GM18505 (cell line): ENCODE results near the gene RPP40.

Experiments used
- ATAC-seq: cut with Tn5 transposase; IDR thresholded peaks from one replicate; pipeline ENCODE4 v1.9.1; 2021; ENCODE audit not compliant: unreplicated experiment
- POLR2A ChIP-seq: IDR thresholded peaks from 4 replicates; pipeline ENCODE4 v1.6.1; 2011; ENCODE audit warnings: borderline replicate concordance; ENCODE audit not compliant: insufficient read depth, insufficient read length; ENCODE audit errors: extremely low read depth

The RPP40 gene

GRCh38 chr6:4970739-4971395 lies 33.0 kb downstream of the RPP40 start:
- TF ChIP-seq POLR2A: no peak
- ATAC-seq: no peak

GRCh38 chr6:4969609-4970285 lies 34.1 kb downstream of the RPP40 start:
- no peak for TF ChIP-seq POLR2A
- ATAC-seq: no peak

- no peak for TF ChIP-seq POLR2A
- no peak for ATAC-seq
Observed at GRCh38 chr6:4967301-4968030, 36.4 kb downstream of the RPP40 start.

- ATAC-seq: no peak
- TF ChIP-seq POLR2A: no peak
Observed at GRCh38 chr6:4965562-4966389, 38.1 kb downstream of the RPP40 start.

- ATAC-seq: no peak
- no peak for TF ChIP-seq POLR2A
Observed at GRCh38 chr6:4964675-4965561, 38.9 kb downstream of the RPP40 start.

GRCh38 chr6:4962905-4963304 lies 40.9 kb downstream of the RPP40 start:
- no peak for ATAC-seq
- no peak for TF ChIP-seq POLR2A

- no peak for ATAC-seq
- no peak for TF ChIP-seq POLR2A
Observed at GRCh38 chr6:4961322-4962168, 42.3 kb downstream of the RPP40 start.

GRCh38 chr6:4958624-4959023 lies 45.2 kb downstream of the RPP40 start:
- ATAC-seq: no peak
- no peak for TF ChIP-seq POLR2A

- ATAC-seq: no peak
- no peak for TF ChIP-seq POLR2A
Observed at GRCh38 chr6:4957521-4958231, 46.2 kb downstream of the RPP40 start.

- no peak for ATAC-seq
- no peak for TF ChIP-seq POLR2A
Observed at GRCh38 chr6:4956625-4957024, 47.2 kb downstream of the RPP40 start.

GRCh38 chr6:4953440-4953839 lies 50.4 kb downstream of the RPP40 start:
- TF ChIP-seq POLR2A: no peak
- ATAC-seq: no peak
